ENCODE data around the gene DYNLT2B.

DYNLT2B gene

DNA sequence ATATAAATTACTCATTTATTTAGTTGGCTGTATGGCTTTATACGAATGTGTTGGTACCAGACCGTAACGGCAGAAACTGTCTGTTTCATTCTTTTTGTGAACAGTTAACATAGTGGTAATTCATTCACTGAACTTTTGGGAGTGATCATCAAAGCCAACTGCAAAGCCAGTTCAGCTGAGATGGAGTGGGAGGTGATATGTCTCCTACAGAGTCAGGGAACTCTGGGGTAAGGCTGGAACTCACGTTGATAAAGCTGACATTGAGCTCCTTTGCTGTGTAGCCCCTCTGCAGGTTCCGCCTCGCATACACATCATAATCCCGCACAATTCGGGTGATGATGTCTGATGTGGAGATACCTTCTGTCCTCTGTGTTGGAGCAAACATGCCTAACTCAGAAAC lies 76.3 kb downstream of the DYNLT2B start:
- TF ChIP-seq, protein P1, sequence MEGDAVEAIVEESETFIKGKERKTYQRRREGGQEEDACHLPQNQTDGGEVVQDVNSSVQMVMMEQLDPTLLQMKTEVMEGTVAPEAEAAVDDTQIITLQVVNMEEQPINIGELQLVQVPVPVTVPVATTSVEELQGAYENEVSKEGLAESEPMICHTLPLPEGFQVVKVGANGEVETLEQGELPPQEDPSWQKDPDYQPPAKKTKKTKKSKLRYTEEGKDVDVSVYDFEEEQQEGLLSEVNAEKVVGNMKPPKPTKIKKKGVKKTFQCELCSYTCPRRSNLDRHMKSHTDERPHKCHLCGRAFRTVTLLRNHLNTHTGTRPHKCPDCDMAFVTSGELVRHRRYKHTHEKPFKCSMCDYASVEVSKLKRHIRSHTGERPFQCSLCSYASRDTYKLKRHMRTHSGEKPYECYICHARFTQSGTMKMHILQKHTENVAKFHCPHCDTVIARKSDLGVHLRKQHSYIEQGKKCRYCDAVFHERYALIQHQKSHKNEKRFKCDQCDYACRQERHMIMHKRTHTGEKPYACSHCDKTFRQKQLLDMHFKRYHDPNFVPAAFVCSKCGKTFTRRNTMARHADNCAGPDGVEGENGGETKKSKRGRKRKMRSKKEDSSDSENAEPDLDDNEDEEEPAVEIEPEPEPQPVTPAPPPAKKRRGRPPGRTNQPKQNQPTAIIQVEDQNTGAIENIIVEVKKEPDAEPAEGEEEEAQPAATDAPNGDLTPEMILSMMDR (conservative IDR thresholded peaks at IDR 0.05) = no peak
- no peak for TF ChIP-seq ZFX (IDR thresholded peaks at IDR 0.05)
- no peak overlapping the region for H3K27ac ChIP-seq

All from C4-2B (cell line).